ENCODE measurements around the gene STK16. TPM values are rescaled to one million over a fixed set of nuclear protein-coding genes. Genes with fewer than 3 reads are reported as not detected.
"Not testable (repeated sequence)": the region's sequence is repeated elsewhere in the genome, so short reads cannot be mapped to it uniquely, and the experiment has no call there.

The STK16 gene
- total and polyA plus RNA-seq, 2 of the 13 experiments (the other 11 are each of a cell fraction or from before 2014, with no cell fraction given): 28.0 to 50.9 TPM

DNA sequence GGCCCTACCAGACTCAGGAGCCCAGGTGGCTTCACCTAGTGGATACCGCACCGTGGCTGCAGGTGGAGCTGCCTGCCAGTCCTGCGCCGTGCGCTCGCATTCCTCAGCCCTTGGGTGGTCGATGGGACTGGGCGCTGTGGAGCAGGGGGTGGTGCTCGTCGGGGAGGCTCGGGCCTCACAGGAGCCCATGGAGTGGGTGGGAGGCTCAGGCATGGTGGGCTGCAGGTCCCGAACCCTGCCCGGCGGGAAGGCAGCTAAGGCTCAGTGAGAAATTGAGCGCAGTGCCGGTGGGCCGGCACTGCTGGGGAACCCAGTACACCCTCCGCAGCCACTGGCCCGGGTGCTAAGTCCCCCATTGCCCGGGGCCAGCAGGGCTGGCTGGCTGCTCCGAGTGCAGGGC, 43.9 kb upstream of the STK16 start:
- FAIRE-seq; H3K9me3 ChIP-seq (ENCODE audit: low read length); H3K9ac ChIP-seq (ENCODE audit: insufficient read depth, low read depth, low read length); DNase-seq (ENCODE audit: low spot score); BruUV-seq (replicated peaks); ATAC-seq; H3K79me2 ChIP-seq (ENCODE audit: insufficient read depth, low read length); in situ Hi-C loops (cut with HindIII; ENCODE audit: extremely low pct_ligation_motif_present, low pct_unique_long_range_greater_than_20kb); H2AFZ ChIP-seq (ENCODE audit: low read length); H3K36me3 ChIP-seq (replicated peaks in 1 of 2; ENCODE audit: control insufficient read depth in 1 of 2, insufficient read depth in 2 of 2, low read length in 2 of 2); H3K4me3 ChIP-seq (replicated peaks in 1 of 3; ENCODE audit: insufficient read depth in 1 of 3, low read depth in 2 of 3, low read length in 3 of 3); H4K20me1 ChIP-seq (ENCODE audit: insufficient read depth, low read length); H3K27me3 ChIP-seq (ENCODE audit: control insufficient read depth in 1 of 2, insufficient read depth in 2 of 2, low read length in 2 of 2); H3K4me2 ChIP-seq (ENCODE audit: low read depth, low read length); CTCF ChIA-PET (ENCODE audit: low intra/inter-chr PET ratio, low total read pairs); intact Hi-C loops (cut with micrococcal nuclease; ENCODE audit: unreplicated experiment); TF ChIP-seq NONO (IDR thresholded peaks at IDR 0.05): not testable (repeated sequence)
- Histone ChIP-seq H3K27ac (ENCODE audit: extremely low read length, insufficient read depth, low read length) (peak overlapping the region; percentile 63), H3K4me1 (ENCODE audit: insufficient read depth, low read length) (peaks cover 42% of the 10 kb centered on the region)
- TF ChIP-seq, protein P1, sequence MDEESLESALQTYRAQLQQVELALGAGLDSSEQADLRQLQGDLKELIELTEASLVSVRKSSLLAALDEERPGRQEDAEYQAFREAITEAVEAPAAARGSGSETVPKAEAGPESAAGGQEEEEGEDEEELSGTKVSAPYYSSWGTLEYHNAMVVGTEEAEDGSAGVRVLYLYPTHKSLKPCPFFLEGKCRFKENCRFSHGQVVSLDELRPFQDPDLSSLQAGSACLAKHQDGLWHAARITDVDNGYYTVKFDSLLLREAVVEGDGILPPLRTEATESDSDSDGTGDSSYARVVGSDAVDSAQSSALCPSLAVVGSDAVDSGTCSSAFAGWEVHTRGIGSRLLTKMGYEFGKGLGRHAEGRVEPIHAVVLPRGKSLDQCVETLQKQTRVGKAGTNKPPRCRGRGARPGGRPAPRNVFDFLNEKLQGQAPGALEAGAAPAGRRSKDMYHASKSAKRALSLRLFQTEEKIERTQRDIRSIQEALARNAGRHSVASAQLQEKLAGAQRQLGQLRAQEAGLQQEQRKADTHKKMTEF (CRISPR knock-in tag; IDR thresholded peaks at IDR 0.05): 0 out of 2 replicates have a peak, but pooled peaks have one; percentile 13
- TF ChIP-seq, protein P2, sequence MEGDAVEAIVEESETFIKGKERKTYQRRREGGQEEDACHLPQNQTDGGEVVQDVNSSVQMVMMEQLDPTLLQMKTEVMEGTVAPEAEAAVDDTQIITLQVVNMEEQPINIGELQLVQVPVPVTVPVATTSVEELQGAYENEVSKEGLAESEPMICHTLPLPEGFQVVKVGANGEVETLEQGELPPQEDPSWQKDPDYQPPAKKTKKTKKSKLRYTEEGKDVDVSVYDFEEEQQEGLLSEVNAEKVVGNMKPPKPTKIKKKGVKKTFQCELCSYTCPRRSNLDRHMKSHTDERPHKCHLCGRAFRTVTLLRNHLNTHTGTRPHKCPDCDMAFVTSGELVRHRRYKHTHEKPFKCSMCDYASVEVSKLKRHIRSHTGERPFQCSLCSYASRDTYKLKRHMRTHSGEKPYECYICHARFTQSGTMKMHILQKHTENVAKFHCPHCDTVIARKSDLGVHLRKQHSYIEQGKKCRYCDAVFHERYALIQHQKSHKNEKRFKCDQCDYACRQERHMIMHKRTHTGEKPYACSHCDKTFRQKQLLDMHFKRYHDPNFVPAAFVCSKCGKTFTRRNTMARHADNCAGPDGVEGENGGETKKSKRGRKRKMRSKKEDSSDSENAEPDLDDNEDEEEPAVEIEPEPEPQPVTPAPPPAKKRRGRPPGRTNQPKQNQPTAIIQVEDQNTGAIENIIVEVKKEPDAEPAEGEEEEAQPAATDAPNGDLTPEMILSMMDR (CRISPR knock-in tag; IDR thresholded peaks at IDR 0.05): 0 out of 2 replicates have a peak, but pooled peaks have one; percentile 17
- TF ChIP-seq, protein P3, sequence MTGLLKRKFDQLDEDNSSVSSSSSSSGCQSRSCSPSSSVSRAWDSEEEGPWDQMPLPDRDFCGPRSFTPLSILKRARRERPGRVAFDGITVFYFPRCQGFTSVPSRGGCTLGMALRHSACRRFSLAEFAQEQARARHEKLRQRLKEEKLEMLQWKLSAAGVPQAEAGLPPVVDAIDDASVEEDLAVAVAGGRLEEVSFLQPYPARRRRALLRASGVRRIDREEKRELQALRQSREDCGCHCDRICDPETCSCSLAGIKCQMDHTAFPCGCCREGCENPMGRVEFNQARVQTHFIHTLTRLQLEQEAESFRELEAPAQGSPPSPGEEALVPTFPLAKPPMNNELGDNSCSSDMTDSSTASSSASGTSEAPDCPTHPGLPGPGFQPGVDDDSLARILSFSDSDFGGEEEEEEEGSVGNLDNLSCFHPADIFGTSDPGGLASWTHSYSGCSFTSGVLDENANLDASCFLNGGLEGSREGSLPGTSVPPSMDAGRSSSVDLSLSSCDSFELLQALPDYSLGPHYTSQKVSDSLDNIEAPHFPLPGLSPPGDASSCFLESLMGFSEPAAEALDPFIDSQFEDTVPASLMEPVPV (CRISPR knock-in tag; IDR thresholded peaks at IDR 0.05): 0 out of 2 replicates have a peak, but pooled peaks have one; percentile 26
- TF ChIP-seq, protein P4, sequence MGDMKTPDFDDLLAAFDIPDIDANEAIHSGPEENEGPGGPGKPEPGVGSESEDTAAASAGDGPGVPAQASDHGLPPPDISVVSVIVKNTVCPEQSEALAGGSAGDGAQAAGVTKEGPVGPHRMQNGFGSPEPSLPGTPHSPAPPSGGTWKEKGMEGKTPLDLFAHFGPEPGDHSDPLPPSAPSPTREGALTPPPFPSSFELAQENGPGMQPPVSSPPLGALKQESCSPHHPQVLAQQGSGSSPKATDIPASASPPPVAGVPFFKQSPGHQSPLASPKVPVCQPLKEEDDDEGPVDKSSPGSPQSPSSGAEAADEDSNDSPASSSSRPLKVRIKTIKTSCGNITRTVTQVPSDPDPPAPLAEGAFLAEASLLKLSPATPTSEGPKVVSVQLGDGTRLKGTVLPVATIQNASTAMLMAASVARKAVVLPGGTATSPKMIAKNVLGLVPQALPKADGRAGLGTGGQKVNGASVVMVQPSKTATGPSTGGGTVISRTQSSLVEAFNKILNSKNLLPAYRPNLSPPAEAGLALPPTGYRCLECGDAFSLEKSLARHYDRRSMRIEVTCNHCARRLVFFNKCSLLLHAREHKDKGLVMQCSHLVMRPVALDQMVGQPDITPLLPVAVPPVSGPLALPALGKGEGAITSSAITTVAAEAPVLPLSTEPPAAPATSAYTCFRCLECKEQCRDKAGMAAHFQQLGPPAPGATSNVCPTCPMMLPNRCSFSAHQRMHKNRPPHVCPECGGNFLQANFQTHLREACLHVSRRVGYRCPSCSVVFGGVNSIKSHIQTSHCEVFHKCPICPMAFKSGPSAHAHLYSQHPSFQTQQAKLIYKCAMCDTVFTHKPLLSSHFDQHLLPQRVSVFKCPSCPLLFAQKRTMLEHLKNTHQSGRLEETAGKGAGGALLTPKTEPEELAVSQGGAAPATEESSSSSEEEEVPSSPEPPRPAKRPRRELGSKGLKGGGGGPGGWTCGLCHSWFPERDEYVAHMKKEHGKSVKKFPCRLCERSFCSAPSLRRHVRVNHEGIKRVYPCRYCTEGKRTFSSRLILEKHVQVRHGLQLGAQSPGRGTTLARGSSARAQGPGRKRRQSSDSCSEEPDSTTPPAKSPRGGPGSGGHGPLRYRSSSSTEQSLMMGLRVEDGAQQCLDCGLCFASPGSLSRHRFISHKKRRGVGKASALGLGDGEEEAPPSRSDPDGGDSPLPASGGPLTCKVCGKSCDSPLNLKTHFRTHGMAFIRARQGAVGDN (CRISPR knock-in tag; IDR thresholded peaks at IDR 0.05): peak; percentile 39; the same call in 1 of the 2 replicates
- TF ChIP-seq TAF1 (CRISPR knock-in tag; IDR thresholded peaks at IDR 0.05) (0 out of 2 replicates have a peak, but pooled peaks have one; percentile 0), NONO (CRISPR knock-in tag; conservative IDR thresholded peaks at IDR 0.05) (0 out of 2 replicates have a peak, but pooled peaks have one; percentile 2)
- POLR2A ChIA-PET: interaction anchor here (0.8 to 10.9 kb wide), 13 partner anchors 6 to 199 kb away, joined by 3 to 102 read pairs (median 9); partner anchors contain the start of genes ABCB6, CNPPD1, DNAJB2 and GLB1L
- WGBS (ENCODE audit: low lambda C conversion rate): 87% methylated on average over 17 of the region's 21 CpGs
